Mesangial cell (primary cell): ENCODE measurements around the gene LAMC2. TPM values are rescaled to one million over a fixed set of nuclear protein-coding genes. Genes with fewer than 3 reads are reported as not detected.

Source experiments
- total RNA-seq: library from RNA; depleted of rRNA; stranded (reverse); fragments of >200 nt; gene quantifications from 2 replicates; pipeline ENCODE4 v1.2.3, GENCODE V29; 2015

Gene LAMC2
- total RNA-seq = 43.6 and 203 TPM in 2 replicates

DNA sequence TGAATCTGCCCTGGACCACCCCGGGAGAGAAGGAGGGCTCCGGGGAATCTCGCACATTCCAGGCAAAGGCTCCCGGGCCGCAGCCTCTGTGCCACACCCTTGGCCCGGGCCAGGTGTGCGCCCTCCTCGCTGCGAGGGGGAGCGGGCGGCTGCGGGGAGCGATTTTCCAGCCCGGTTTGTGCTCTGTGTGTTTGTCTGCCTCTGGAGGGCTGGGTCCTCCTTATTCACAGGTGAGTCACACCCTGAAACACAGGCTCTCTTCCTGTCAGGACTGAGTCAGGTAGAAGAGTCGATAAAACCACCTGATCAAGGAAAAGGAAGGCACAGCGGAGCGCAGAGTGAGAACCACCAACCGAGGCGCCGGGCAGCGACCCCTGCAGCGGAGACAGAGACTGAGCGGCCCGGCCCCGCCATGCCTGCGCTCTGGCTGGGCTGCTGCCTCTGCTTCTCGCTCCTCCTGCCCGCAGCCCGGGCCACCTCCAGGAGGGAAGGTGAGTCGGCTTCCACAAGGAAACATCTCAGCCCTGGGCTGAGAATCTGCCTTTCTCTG is at the start of gene LAMC2:
Gene LAMC2, plus strand, starts transcription at position 324 of the 550 bp plus-strand sequence. Its CDS starts 89 bp downstream, at position 413.

Other genes with a start within 250 kb of the LAMC2 start
- 0.33 TPM in 1 of 2 replicates, not detected in the other for gene SHCBP1L, start 233.1 kb upstream of the LAMC2 start, total RNA-seq
- gene LAMC1, start 162.8 kb upstream of the LAMC2 start, total RNA-seq = 192 and 216 TPM in 2 replicates
- under 0.01 and 0.13 TPM in 2 replicates for gene NMNAT2, start 232.1 kb downstream of the LAMC2 start, total RNA-seq